HL-60 (cell line): ENCODE results near the gene TTC34.
"Not testable (repeated sequence)": the region's sequence is repeated elsewhere in the genome, so short reads cannot be mapped to it uniquely, and the experiment has no call there.

ENCODE experiments used
- CTCF ChIP-seq: IDR thresholded peaks from one replicate; pipeline ENCODE4 v1.5.1; 2011; ENCODE audit warnings: low read length, control low read depth, inconsistent platforms; ENCODE audit not compliant: insufficient read depth
- GABPA ChIP-seq: IDR thresholded peaks from 2 replicates; pipeline ENCODE4 v1.6.1; 2012; ENCODE audit warnings: low read depth
- POLR2AphosphoS5 ChIP-seq: IDR thresholded peaks from 2 replicates; pipeline ENCODE4 v1.6.1; 2012; ENCODE audit warnings: low read depth
- REST ChIP-seq: IDR thresholded peaks from 2 replicates; pipeline ENCODE4 v1.6.1; 2012; ENCODE audit warnings: low read depth; ENCODE audit not compliant: insufficient replicate concordance
- SPI1 ChIP-seq: IDR thresholded peaks from 2 replicates; pipeline ENCODE4 v1.6.1; 2012; ENCODE audit warnings: low read depth, mild to moderate bottlenecking, borderline replicate concordance

- not testable (repeated sequence) for TF ChIP-seq CTCF, SPI1, POLR2AphosphoS5, GABPA, REST
Observed at GRCh38 chr1:2750041-2750680, 51.3 kb downstream of the TTC34 start.
